SU-DHL-6 (cell line): ENCODE results near the gene SETBP1.

Experiments
- CTCF ChIP-seq: fragments of 200-600 bp; sonication (generic); IDR thresholded peaks from one replicate; pipeline ENCODE4 v1.5.1; 2017; ENCODE audit warnings: antibody characterized with exemption, mild to moderate bottlenecking, low read length, moderate library complexity; ENCODE audit not compliant: insufficient read depth, poor library complexity, severe bottlenecking
- EZH2phosphoT487 ChIP-seq: fragments of 200-600 bp; sonication (generic), shearing (Covaris generic); conservative IDR thresholded peaks from 2 replicates; pipeline ENCODE4 v1.6.1; 2018; ENCODE audit warnings: mild to moderate bottlenecking, antibody characterized with exemption, low read length, moderate library complexity, mixed read lengths

- TF ChIP-seq CTCF (no peak), EZH2phosphoT487 (no peak)
These were observed 37.7 kb upstream of the SETBP1 start for GRCh38 chr18:44643004-44643403.
